HG03571 (cell line): ENCODE results near the gene MTPN.

ENCODE experiments used
- ATAC-seq: cut with Tn5 transposase; IDR thresholded peaks from one replicate; pipeline ENCODE4 v1.9.1; 2021; ENCODE audit not compliant: unreplicated experiment

Gene MTPN

DNA sequence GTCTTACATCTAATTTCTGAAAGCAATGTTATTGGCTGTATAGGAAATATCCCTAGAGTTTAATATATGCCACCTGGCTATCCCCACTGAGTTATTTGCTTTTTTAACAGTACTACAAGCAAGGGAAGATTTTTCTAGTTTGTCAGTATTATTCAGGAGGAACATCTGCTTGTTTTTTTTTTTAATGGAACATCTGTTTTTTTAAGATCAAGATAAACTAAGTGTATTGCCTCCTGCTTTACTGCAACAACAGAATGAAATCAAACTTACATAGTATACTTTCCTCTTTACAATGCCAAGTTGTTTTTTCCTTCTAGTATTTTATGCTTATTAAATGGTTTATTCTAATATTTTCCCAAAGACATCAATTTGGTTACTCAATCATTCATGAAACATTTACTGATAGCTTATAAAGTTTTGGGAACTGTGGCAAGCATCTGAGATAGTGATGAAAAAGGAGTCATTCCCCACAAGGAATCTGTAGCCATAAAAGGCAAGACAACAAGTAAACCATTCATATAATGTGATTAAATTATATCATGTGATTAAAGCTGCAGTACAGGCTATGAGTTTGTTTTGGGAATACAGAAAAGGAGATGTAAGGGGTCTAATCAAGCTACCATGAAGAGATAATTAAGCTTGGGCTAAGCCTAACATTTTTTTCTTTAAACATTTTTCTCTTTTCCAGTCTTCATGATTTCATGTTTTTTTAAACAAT lies 17.4 kb downstream of the MTPN start:
- ATAC-seq: no peak

GRCh38 chr7:135958173-135958572 lies 19.0 kb downstream of the MTPN start:
- ATAC-seq: no peak

- no peak for ATAC-seq
Observed at GRCh38 chr7:135957627-135958026, 19.5 kb downstream of the MTPN start.

- no peak for ATAC-seq
Observed at GRCh38 chr7:135956393-135956792, 20.8 kb downstream of the MTPN start.

DNA sequence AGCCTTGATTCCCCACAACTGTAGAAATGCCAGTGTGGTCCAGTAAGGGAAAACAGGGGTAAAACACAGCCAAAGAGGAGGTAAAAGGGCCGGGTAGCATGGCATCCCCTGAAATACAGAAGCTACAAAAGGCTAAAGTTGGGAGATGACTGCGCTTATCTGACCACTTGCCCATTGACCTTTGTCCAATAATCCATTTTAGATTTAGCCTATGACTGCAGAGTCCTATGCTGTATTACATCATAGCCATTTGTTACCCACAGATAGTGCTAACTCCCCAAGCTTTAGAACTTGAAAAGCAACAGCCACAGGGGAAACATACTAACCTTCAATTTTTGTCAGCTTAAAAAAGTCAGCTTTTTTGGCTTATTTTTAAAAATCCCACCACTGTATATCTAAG lies 26.2 kb downstream of the MTPN start:
- ATAC-seq: no peak

DNA sequence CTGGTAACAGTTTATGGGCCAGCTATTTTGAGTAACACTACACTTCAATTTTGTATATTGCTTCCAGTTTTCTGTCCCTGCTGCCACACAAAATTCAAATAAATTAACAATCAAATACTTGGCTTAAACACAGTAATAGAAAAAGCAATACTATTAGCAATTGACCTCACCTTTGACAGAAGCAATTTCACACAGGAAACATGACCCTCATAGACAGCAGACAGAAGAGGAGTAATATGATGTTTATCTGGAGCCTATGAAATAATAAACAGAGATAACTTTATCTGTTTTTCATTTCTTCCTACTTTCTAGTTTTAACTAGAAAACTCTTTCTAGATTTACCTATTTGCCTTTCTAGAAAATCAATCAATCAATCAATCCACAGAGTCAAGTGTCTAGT lies 26.7 kb downstream of the MTPN start:
- no peak for ATAC-seq

GRCh38 chr7:135946289-135947055 lies 30.7 kb downstream of the MTPN start:
- no peak for ATAC-seq

DNA sequence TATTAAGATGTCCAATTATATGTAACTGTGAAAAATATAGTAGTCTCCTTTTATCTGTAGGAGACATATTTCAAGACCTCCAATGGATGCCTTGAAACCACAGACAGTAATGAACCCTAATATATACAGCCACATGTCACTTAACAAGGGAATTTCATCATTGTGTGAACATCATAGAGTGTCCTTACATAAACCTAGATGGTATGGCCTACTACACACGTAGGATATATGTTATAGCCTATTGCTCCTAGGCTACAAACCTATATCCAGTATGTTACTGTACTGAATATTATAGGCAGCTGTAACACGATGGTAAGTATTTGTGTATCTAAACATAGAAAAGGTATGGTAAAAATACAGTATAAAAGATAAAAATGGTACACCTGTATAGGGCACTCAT lies 32.4 kb downstream of the MTPN start:
- no peak for ATAC-seq

DNA sequence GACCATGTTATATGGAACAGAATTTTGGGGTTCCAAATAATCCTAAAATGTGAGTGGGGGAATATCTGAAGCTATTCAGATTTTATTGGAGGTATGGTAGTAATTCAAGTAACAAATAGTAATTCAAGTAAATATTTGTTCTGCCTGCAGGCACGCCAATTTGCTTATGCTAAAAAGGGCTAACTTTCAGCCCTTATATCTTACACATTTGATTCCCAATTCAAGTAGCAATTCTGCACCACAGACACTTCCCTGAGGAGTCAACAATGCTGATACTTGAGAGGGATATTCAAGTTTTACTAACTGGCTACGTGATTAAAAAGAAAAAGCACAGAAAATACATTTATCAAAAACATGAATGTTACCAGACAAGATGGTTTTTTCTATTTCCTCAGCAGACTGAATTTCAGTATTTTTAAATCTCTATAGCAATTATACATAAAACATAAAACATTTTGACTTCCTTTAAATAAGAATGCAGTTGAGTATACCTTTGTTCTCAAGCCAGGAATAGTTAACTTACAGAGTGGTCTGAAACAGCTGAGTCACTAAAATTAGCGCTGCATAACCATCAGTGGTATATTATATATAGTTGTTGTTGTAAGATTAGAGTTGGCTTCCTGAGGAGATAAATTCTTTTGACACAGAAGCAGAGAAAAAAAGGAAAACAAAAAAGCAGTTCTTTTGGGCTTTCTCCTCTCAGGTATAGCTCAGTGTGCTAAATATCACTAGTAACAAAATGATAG lies 33.9 kb downstream of the MTPN start:
- ATAC-seq: no peak

DNA sequence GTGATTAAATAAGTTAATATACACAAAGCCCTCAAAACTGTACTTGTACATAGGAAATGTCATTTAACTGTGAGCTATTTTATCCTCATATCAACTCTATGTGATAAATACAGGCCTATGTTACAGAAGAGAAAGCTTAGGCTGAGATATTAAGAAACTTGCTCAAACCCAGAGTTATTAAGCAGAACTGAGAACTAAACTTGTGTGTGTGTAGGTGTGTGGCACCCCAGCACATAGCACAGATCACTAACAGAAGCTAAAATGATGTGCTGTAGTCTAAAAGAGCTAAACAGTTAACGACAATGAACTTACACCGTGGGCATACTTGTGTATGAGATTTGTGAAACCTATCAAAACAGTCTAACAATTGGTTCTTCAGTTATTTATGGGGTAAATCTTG lies 34.5 kb downstream of the MTPN start:
- peak; percentile 49 for ATAC-seq

- ATAC-seq: no peak
Observed at GRCh38 chr7:135940077-135941075, 36.8 kb downstream of the MTPN start.

- ATAC-seq: no peak
Observed at GRCh38 chr7:135939261-135939812, 37.8 kb downstream of the MTPN start.

DNA sequence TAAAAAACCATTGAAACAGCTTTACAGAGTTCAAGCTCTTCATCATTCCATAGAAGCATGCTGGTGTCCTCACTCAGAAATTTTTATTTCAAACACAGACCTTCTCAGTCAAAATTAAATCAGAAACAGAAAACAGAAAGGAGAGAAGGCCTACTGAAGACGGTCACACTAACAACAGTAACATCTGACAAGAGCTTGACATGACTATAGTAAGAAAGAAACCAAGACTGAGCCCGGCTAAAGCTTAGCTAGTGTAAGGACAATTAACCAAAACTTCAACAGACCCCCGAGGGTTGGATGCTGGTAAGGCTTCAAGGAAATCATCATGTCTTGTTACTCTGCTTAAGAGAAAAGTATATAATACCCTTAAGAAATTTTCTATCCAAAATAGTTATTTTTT lies 38.6 kb downstream of the MTPN start:
- ATAC-seq: no peak

DNA sequence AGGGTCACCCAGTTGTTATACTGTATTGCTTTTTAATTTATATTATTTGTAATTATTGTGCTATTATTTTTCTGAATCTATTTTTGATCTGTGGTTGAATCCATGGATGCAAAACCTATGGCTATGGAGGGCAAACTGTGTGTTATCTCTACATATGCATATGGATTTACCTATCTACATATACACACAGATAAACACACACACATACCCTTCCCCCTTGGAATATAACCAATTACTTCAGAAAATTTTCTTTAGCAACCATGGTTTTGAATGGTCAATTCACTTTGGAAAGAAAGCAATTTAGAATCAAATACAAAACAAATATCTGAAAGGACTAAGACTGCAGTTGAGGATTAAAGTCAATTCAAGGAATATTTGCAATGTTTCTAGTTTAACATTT lies 39.1 kb downstream of the MTPN start:
- ATAC-seq: no peak

DNA sequence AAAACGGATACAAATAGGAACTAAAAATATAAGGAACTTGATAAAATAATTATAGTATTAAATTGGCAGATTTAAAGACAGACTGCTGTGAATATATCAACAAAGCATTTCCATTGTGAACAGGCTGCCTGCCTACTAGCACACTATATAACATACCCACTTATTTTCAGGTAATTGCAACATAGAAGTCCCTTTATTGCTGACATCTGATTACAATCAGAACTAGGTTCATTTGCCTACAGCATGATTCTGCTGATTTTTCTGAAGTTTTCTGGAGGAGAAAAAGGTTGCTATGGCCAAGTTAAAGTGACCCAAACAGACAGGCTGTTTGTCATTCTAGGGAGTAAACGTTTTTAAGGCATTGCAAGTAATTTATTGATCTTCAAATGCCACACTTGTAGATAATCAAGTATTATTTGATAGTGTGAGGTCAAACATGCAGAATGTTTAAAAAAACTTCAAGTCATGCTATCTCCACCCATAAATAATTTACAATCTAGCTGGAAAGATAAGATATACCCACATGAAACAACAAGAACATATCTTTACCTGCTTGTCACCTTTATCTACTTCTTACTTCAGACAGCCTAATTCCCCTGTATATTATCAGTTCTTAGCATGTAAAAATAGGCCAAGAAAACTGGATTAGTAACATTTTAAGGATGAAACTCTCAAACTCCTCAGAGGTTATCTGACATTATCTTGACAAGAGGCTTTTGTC lies 40.5 kb downstream of the MTPN start:
- no peak for ATAC-seq

- ATAC-seq: no peak
Observed at GRCh38 chr7:135934651-135935050, 42.5 kb downstream of the MTPN start.

DNA sequence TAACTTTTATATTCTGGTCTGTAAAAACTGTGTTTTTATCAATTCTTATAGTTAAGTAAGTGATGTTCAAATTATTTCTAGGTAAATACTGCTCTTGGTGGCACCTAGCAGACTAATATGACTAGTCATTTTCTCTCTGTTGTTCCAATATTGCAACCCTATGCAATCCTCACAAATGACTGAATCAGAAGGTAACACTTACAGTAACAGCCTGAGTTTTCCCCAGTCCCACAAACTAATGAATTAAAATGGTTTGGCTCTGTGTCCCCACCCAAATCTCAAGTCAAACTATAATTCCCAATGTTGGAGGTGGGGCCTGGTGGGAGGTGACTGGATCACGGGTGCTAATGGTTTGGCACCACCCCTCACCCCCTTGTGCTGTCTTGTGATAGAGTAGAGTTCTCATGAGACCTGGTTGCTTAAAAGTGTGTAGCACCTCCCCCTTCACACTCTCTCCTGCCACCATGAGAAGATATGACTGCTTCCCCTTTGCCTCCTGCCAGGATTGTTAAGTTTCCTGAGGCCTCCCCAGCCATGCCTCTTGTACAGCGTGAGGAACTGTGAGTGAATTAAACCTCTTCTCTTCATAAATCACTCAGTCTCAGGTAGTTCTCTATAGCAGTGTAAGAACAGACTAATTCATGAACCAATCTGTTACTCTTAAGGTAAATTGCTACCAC lies 43.5 kb downstream of the MTPN start:
- no peak for ATAC-seq

- ATAC-seq: no peak
Observed at GRCh38 chr7:135932131-135932530, 45.0 kb downstream of the MTPN start.
